Panc1 (cell line): Measurements from ENCODE around the gene SETD1B. TPM values are rescaled to one million over a fixed set of nuclear protein-coding genes. Genes with fewer than 3 reads are reported as not detected.
A peak's percentile ranks its signal among the peaks of the same experiment; 100 is the strongest.

Experiments
- ATAC-seq: fragments of 200-7000 bp; cut with Tn5 transposase; 2 replicates; pipeline ENCODE4 v1.9.1; 2020; ENCODE audit warnings: mild to moderate bottlenecking, moderate library complexity
- BruUV-seq: library from RNA; stranded (reverse); fragments of 400-500 nt; replicated peaks from 2 replicates; lab custom pipeline; 2021; lab: Mats Ljungman, UMichigan
- CTCF ChIA-PET: fragments of 300-600 bp; sonication (Branson Sonifier 250); formaldehyde crosslinking; loops from one replicate; lab custom pipeline; 2022; ENCODE audit warnings: antibody characterized with exemption; lab: Charles Lee
- POLR2A ChIA-PET: fragments of 300-600 bp; sonication (Branson Sonifier 250); formaldehyde crosslinking; loops from one replicate; lab custom pipeline; 2022; ENCODE audit warnings: antibody characterized with exemption; lab: Charles Lee
- DNase-seq: peaks from one replicate; pipeline ENCODE4 v3.0.0-alpha.2; 2010; ENCODE audit warnings: low read depth, low spot score
- H3K27ac ChIP-seq: 2 replicates; pipeline ENCODE4 v1.5.1; 2011; ENCODE audit warnings: mild to moderate bottlenecking, low read length, inconsistent platforms
- H3K27me3 ChIP-seq: fragments of 200-500 bp; sonication (Bioruptor generic); 2 replicates; pipeline ENCODE4 v1.6.0; 2014; ENCODE audit warnings: low read length, inconsistent platforms; ENCODE audit not compliant: control insufficient read depth, insufficient read depth
- H3K36me3 ChIP-seq: fragments of 200-500 bp; sonication (Bioruptor generic); 2 replicates; pipeline ENCODE4 v1.5.1; 2014; ENCODE audit warnings: inconsistent platforms, mild to moderate bottlenecking, low read length, moderate library complexity; ENCODE audit not compliant: control insufficient read depth, insufficient read depth
- H3K4me1 ChIP-seq: 2 replicates; pipeline ENCODE4 v1.5.1; 2011; ENCODE audit warnings: inconsistent platforms, mild to moderate bottlenecking, low read length, moderate library complexity; ENCODE audit not compliant: control insufficient read depth, insufficient read depth
- H3K4me3 ChIP-seq, 2 experiments: 2 replicates each; pipeline ENCODE4 v1.5.1; 2011 to 2012; ENCODE audit warnings: low read depth in 2 of 2, low read length in 2 of 2, mild to moderate bottlenecking in 2 of 2, inconsistent platforms in 1 of 2, moderate library complexity in 1 of 2
- H3K9me3 ChIP-seq: fragments of 200-500 bp; sonication (Bioruptor generic); 2 replicates; pipeline ENCODE4 v1.5.1; 2014; ENCODE audit warnings: low read depth, mild to moderate bottlenecking, inconsistent platforms, low read length, moderate library complexity; ENCODE audit not compliant: control insufficient read depth, insufficient read depth
- POLR2AphosphoS5 ChIP-seq: IDR thresholded peaks from 2 replicates; pipeline ENCODE4 v1.6.1; 2012; ENCODE audit warnings: mild to moderate bottlenecking, low read depth, low read length, moderate library complexity
- SIN3A ChIP-seq: IDR thresholded peaks from 2 replicates; pipeline ENCODE4 v1.6.1; 2012; ENCODE audit warnings: low read depth, mild to moderate bottlenecking, low read length, moderate library complexity, borderline replicate concordance; ENCODE audit not compliant: insufficient read depth
- TCF7L2 ChIP-seq: IDR thresholded peaks from 2 replicates; pipeline ENCODE4 v1.6.1; 2011; ENCODE audit warnings: mild to moderate bottlenecking, low read depth, low read length, inconsistent platforms
- in situ Hi-C: cut with HindIII; loops from 2 replicates; pipeline ENCODE4 v1.10.0; 2016; ENCODE audit warnings: low sequenced_read_pairs, low pct_unique_long_range_greater_than_20kb
- intact Hi-C: fragments of 100-400 bp; cut with micrococcal nuclease; formaldehyde crosslinking; loops from one replicate; pipeline ENCODE4 v1.10.0; 2022; ENCODE audit not compliant: unreplicated experiment
- total RNA-seq: library from RNA; stranded (reverse); gene quantifications from one replicate; pipeline ENCODE4 v1.2.1, GENCODE V29; 2021; ENCODE audit not compliant: unreplicated experiment
- TF ChIP-seq, protein P1 (sequence below): fragments of 450-650 bp; IDR thresholded peaks from 2 replicates; pipeline ENCODE4 v1.5.1; 2017; ENCODE audit warnings: mild to moderate bottlenecking
- TF ChIP-seq, protein P2 (sequence below), 2 experiments: IDR thresholded peaks; 2 replicates each; pipeline ENCODE4 v1.6.1; 2011 to 2012; ENCODE audit warnings: low read depth in 2 of 2, control low read depth in 1 of 2, low read length in 1 of 2, mild to moderate bottlenecking in 1 of 2, moderate library complexity in 1 of 2; ENCODE audit not compliant: insufficient read depth in 1 of 2

SETD1B gene
- total RNA-seq, 1 experiment from 2014 or later: 31.2 TPM

DNA sequence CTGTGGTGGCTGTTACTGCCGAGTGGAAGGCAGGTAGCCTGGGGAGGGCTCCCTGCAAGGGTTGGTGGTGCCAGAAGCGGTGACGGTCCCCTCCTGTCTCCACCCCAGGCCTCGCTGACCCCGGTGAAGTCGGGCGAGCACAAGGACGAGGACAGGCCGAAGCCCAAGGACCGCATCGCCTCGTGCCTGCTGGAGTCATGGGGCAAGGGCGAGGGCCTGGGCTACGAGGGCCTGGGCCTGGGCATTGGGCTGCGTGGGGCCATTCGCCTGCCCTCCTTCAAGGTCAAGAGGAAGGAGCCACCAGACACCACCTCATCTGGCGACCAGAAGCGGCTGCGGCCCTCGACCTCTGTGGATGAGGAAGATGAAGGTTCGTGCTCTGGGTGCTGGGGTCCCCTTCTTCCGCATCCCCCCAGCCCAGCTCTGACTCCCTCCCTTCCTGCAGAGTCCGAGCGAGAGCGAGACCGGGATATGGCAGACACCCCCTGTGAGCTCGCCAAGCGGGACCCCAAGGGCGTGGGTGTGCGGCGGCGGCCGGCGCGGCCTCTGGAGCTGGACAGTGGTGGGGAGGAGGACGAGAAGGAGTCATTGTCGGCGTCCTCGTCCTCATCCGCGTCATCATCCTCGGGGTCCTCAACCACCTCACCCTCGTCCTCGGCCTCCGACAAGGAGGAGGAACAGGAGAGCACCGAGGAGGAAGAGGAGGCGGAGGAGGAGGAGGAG, 13.3 kb downstream of the SETD1B start:
- no peaks in the 10 kb centered on the region for H3K9me3 ChIP-seq
- H3K27ac ChIP-seq: no peak overlapping the region
- TSS peak; percentile 48 for BruUV-seq
- intact Hi-C loops (no loop called here), in situ Hi-C loops (no loop called here)
- H3K4me1 ChIP-seq: peaks cover 9% of the 10 kb centered on the region
- peaks cover 10% of the 10 kb centered on the region for H3K36me3 ChIP-seq
- ATAC-seq (no peak), DNase-seq (no peak)
- no peak overlapping the region for H3K4me3 ChIP-seq
- TF ChIP-seq, protein P1, sequence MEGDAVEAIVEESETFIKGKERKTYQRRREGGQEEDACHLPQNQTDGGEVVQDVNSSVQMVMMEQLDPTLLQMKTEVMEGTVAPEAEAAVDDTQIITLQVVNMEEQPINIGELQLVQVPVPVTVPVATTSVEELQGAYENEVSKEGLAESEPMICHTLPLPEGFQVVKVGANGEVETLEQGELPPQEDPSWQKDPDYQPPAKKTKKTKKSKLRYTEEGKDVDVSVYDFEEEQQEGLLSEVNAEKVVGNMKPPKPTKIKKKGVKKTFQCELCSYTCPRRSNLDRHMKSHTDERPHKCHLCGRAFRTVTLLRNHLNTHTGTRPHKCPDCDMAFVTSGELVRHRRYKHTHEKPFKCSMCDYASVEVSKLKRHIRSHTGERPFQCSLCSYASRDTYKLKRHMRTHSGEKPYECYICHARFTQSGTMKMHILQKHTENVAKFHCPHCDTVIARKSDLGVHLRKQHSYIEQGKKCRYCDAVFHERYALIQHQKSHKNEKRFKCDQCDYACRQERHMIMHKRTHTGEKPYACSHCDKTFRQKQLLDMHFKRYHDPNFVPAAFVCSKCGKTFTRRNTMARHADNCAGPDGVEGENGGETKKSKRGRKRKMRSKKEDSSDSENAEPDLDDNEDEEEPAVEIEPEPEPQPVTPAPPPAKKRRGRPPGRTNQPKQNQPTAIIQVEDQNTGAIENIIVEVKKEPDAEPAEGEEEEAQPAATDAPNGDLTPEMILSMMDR: no peak
- TF ChIP-seq, protein P2, sequence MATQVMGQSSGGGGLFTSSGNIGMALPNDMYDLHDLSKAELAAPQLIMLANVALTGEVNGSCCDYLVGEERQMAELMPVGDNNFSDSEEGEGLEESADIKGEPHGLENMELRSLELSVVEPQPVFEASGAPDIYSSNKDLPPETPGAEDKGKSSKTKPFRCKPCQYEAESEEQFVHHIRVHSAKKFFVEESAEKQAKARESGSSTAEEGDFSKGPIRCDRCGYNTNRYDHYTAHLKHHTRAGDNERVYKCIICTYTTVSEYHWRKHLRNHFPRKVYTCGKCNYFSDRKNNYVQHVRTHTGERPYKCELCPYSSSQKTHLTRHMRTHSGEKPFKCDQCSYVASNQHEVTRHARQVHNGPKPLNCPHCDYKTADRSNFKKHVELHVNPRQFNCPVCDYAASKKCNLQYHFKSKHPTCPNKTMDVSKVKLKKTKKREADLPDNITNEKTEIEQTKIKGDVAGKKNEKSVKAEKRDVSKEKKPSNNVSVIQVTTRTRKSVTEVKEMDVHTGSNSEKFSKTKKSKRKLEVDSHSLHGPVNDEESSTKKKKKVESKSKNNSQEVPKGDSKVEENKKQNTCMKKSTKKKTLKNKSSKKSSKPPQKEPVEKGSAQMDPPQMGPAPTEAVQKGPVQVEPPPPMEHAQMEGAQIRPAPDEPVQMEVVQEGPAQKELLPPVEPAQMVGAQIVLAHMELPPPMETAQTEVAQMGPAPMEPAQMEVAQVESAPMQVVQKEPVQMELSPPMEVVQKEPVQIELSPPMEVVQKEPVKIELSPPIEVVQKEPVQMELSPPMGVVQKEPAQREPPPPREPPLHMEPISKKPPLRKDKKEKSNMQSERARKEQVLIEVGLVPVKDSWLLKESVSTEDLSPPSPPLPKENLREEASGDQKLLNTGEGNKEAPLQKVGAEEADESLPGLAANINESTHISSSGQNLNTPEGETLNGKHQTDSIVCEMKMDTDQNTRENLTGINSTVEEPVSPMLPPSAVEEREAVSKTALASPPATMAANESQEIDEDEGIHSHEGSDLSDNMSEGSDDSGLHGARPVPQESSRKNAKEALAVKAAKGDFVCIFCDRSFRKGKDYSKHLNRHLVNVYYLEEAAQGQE (IDR thresholded peaks at IDR 0.05; ENCODE audit: insufficient read depth in 1 of 2, low read depth in 2 of 2, low read length in 1 of 2): no peak
- no peak for TF ChIP-seq TCF7L2
- no peak for TF ChIP-seq POLR2AphosphoS5
- no peak for TF ChIP-seq SIN3A
- POLR2A ChIA-PET: no interaction called here
- no peaks in the 10 kb centered on the region for H3K27me3 ChIP-seq
- CTCF ChIA-PET: no interaction called here

DNA sequence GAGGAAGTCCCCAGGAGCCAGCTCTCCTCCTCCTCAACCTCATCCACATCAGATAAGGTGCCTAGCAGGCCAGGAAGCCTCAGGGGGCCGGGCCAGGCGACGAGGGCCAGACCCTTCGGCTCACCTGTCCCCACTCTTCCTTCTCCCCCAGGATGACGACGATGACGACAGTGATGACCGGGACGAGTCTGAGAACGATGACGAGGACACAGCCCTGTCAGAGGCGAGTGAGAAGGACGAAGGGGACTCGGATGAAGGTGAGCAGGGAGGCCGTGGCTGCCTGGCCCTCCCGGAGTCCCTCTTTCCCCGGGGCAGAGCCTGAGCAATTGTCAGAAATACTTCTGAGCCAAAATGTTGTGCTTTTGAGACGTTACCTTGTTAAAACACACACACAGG, 13.8 kb downstream of the SETD1B start:
- ChIA-PET CTCF (no interaction called here), POLR2A (no interaction called here)
- Histone ChIP-seq H3K36me3 (peaks cover 10% of the 10 kb centered on the region), H3K4me3 (no peak overlapping the region), H3K27ac (no peak overlapping the region), H3K27me3 (no peaks in the 10 kb centered on the region), H3K9me3 (no peaks in the 10 kb centered on the region), H3K4me1 (peaks cover 9% of the 10 kb centered on the region)
- no peak for TF ChIP-seq TCF7L2
- TF ChIP-seq, protein P1: no peak
- TF ChIP-seq, protein P2 (IDR thresholded peaks at IDR 0.05; ENCODE audit: insufficient read depth in 1 of 2, low read depth in 2 of 2, low read length in 1 of 2): no peak
- no peak for TF ChIP-seq POLR2AphosphoS5
- no peak for TF ChIP-seq SIN3A
- intact Hi-C loops: no loop called here
- DNase-seq (no peak), ATAC-seq (no peak)
- in situ Hi-C loops: no loop called here
- no TSS peak for BruUV-seq
